Pancreas (tissue), 10 donors: Measurements from ENCODE around the gene EXOC6. TPM values are rescaled to one million over a fixed set of nuclear protein-coding genes. Genes with fewer than 3 reads are reported as not detected.

Source experiments
- ATAC-seq, 4 donors: fragments of 200-7000 bp; cut with Tn5 transposase; one replicate each; pipeline versions ENCODE4 v1.8.0 to v1.9.1; 2020; ENCODE audit warnings: mild to moderate bottlenecking in 4 of 4, moderate library complexity in 4 of 4
- DNase-seq, 6 donors: peaks; one replicate each; pipeline ENCODE4 v3.0.0-alpha.2; 2020
- FAIRE-seq: peaks from 2 replicates; lab custom pipeline; 2012; peaks lifted over from hg19 to GRCh38; lab: Jason Lieb, UNC
- H3K27ac ChIP-seq, 4 donors: fragments of 200-600 bp; sonication (generic); 1 replicate in 3 of 4; 2 replicates in 1 of 4; pipeline versions ENCODE4 v1.5.0 to v1.8.0; 2020
- H3K27me3 ChIP-seq, 4 donors: fragments of 200-600 bp; one replicate each; pipeline ENCODE4 v1.8.0; 2021
- H3K36me3 ChIP-seq, 3 donors: fragments of 200-600 bp; sonication (generic) in 1 of 3; one replicate each; pipeline versions ENCODE4 v1.5.0 to v1.8.0; 2020 to 2021
- H3K4me1 ChIP-seq, 3 donors: fragments of 200-600 bp; one replicate each; pipeline ENCODE4 v1.8.0; 2021
- H3K4me3 ChIP-seq, 4 donors: fragments of 200-600 bp; sonication (generic) in 2 of 4; one replicate each; pipeline versions ENCODE4 v1.5.0 to v1.8.0; 2020 to 2021
- H3K9me3 ChIP-seq, 4 donors: fragments of 200-600 bp; one replicate each; pipeline ENCODE4 v1.8.0; 2021
- CTCF ChIP-seq, 4 donors: fragments of 200-600 bp; sonication (generic) in 3 of 4; IDR thresholded peaks; one replicate each; pipeline versions ENCODE4 v1.5.0 to v1.8.0; 2021; ENCODE audit warnings: antibody characterized with exemption in 4 of 4
- WGBS, 2 donors: extraction: QIAGEN DNeasy Blood & Tissue Kit; methylation state at CpG; one replicate each; pipeline ENCODE4 v1.1.7; 2013; 5-methylcytosine and 5-hydroxymethylcytosine counted together
- intact Hi-C, 3 donors: fragments of 100-400 bp; cut with DNase I; formaldehyde crosslinking; loops; one replicate each; pipeline versions ENCODE4 v1.11.1 to v1.14.2; 2022
- polyA plus RNA-seq, 2 donors: library from polyadenylated mRNA; stranded (reverse); fragments of 200-250 nt; gene quantifications; one replicate each; pipeline ENCODE4 v1.2.3, GENCODE V29; 2013
- total RNA-seq, 6 donors: library from RNA; stranded (reverse); fragmentation: NEBNext Ultra II Directional in 4 of 6; extraction: Animal tissue kit (Norgen Biotek cat#: 25700) in 4 of 6; gene quantifications; one replicate each; pipeline versions ENCODE4 v1.2.1 to v1.2.4, GENCODE V29; 2021 to 2023
- donor health status: healthy with polysubstance abuse.
- donor health status: DM: no; HTN: no; CAD: no; lungs with moderate emphysema.
- donor health status: DM: no; HTN: no; CAD: no.
- donor health status: control.
- donor health status: control.
- donor health status: Bipolar disorder and iron deficiency.
- donor health status: DM: yes; HTN: yes; CAD: no.
- donor health status: DM: no; HTN: no; CAD: no.
- donor health status: DM: no; HTN: no; CAD: no.
- donor health status: DM: yes; HTN: yes; CAD: no.

Gene EXOC6
- total and polyA plus RNA-seq, 8 donors, result 4.2 to 10.3 (median 7.3) TPM

- FAIRE-seq (no peak), ATAC-seq (no peak), DNase-seq (no peak)
- Histone ChIP-seq H3K27me3 (no peaks in the 10 kb centered on the region), H3K9me3 (no peaks in the 10 kb centered on the region), H3K27ac (no peak overlapping the region), H3K4me1 (no peaks in the 10 kb centered on the region), H3K36me3 (no peaks in the 10 kb centered on the region), H3K4me3 (no peak overlapping the region)
- TF ChIP-seq CTCF (IDR thresholded peaks at IDR 0.05), result no peak
- intact Hi-C loops, result no loop called here
- 86 to 90% methylated on average over 2 of the region's 2 CpGs for WGBS, 2 donors
Observed at GRCh38 chr10:92991513-92991912, 143.2 kb downstream of the EXOC6 start.

GRCh38 chr10:92993699-92994272, 145.5 kb downstream of the EXOC6 start:
- no peak overlapping the region for H3K27ac ChIP-seq
- DNase-seq (no peak), ATAC-seq (no peak), FAIRE-seq (no peak)
- H3K4me3 ChIP-seq, result no peak overlapping the region
- H3K36me3 ChIP-seq, result no peaks in the 10 kb centered on the region
- 86 to 92% methylated on average over 2 of the region's 2 CpGs for WGBS, 2 donors
- H3K4me1 ChIP-seq, result no peaks in the 10 kb centered on the region
- H3K27me3 ChIP-seq, result no peaks in the 10 kb centered on the region
- no peaks in the 10 kb centered on the region for H3K9me3 ChIP-seq
- intact Hi-C loops, result no loop called here
- no peak for TF ChIP-seq CTCF (IDR thresholded peaks at IDR 0.05)

GRCh38 chr10:92995509-92995908, 147.2 kb downstream of the EXOC6 start:
- ATAC-seq (no peak), FAIRE-seq (no peak), DNase-seq (no peak)
- Histone ChIP-seq H3K9me3 (no peaks in the 10 kb centered on the region), H3K4me3 (no peak overlapping the region), H3K27me3 (no peaks in the 10 kb centered on the region), H3K4me1 (no peaks in the 10 kb centered on the region), H3K27ac (no peak overlapping the region), H3K36me3 (no peaks in the 10 kb centered on the region)
- intact Hi-C loops, result no loop called here
- no peak for TF ChIP-seq CTCF (IDR thresholded peaks at IDR 0.05)
- 41 to 48% methylated on average over 3 of the region's 3 CpGs for WGBS, 2 donors

GRCh38 chr10:92997620-92998019, 149.3 kb downstream of the EXOC6 start:
- Histone ChIP-seq H3K36me3 (no peaks in the 10 kb centered on the region), H3K4me1 (no peaks in the 10 kb centered on the region), H3K9me3 (no peaks in the 10 kb centered on the region), H3K27me3 (no peaks in the 10 kb centered on the region), H3K4me3 (no peak overlapping the region), H3K27ac (no peak overlapping the region)
- intact Hi-C loops, result no loop called here
- DNase-seq, result no peak
- no peak for TF ChIP-seq CTCF (IDR thresholded peaks at IDR 0.05)
- ATAC-seq, result no peak
- FAIRE-seq, result no peak

GRCh38 chr10:92999191-92999590, 150.9 kb downstream of the EXOC6 start:
- no peaks in the 10 kb centered on the region for H3K27me3 ChIP-seq
- no peaks in the 10 kb centered on the region for H3K36me3 ChIP-seq
- WGBS, 2 donors, result 84 to 98% methylated on average over 2 of the region's 2 CpGs
- DNase-seq (no peak), FAIRE-seq (no peak), ATAC-seq (no peak)
- no peaks in the 10 kb centered on the region for H3K9me3 ChIP-seq
- TF ChIP-seq CTCF (IDR thresholded peaks at IDR 0.05), result no peak
- no peak overlapping the region for H3K27ac ChIP-seq
- intact Hi-C loops, result no loop called here
- H3K4me3 ChIP-seq, result no peak overlapping the region
- H3K4me1 ChIP-seq, result no peaks in the 10 kb centered on the region
